HEK293 (cell line): ENCODE data around the gene HMGN2.
A peak's percentile ranks its signal among the peaks of the same experiment; 100 is the strongest.

Experiments used
- AEBP2 ChIP-seq: fragments of 450-650 bp; formaldehyde crosslinking; IDR thresholded peaks from 2 replicates; pipeline ENCODE4 v1.5.1; 2016; ENCODE audit warnings: missing biosample characterization, missing genetic modification characterization, borderline replicate concordance
- BCL11A ChIP-seq: fragments of 450-650 bp; formaldehyde crosslinking; IDR thresholded peaks from 2 replicates; pipeline ENCODE4 v1.5.1; 2016; ENCODE audit warnings: low read depth, missing biosample characterization, missing genetic modification characterization
- BCL6B ChIP-seq: fragments of 450-650 bp; formaldehyde crosslinking; IDR thresholded peaks from 2 replicates; pipeline ENCODE4 v1.5.1; 2017; ENCODE audit warnings: missing biosample characterization, missing genetic modification characterization
- GLI2 ChIP-seq: fragments of 450-650 bp; formaldehyde crosslinking; IDR thresholded peaks from 2 replicates; pipeline ENCODE4; 2017; ENCODE audit warnings: missing biosample characterization, missing genetic modification characterization, low read depth, borderline replicate concordance
- HOXC10 ChIP-seq: sonication (generic); formaldehyde crosslinking; IDR thresholded peaks from 2 replicates; pipeline ENCODE4 v1.8.1; 2023; ENCODE audit warnings: mild to moderate bottlenecking, missing genetic modification reagents
- HOXD13 ChIP-seq: sonication (generic); formaldehyde crosslinking; IDR thresholded peaks from 2 replicates; pipeline ENCODE4 v1.8.0; 2022; ENCODE audit warnings: missing genetic modification reagents, borderline replicate concordance
- KLF16 ChIP-seq: fragments of 450-650 bp; formaldehyde crosslinking; IDR thresholded peaks from 2 replicates; pipeline ENCODE4 v1.5.1; 2017; ENCODE audit warnings: missing biosample characterization, missing genetic modification characterization
- MEIS1 ChIP-seq: sonication (generic); formaldehyde crosslinking; IDR thresholded peaks from 2 replicates; pipeline ENCODE4 v1.8.1; 2022; ENCODE audit warnings: missing genetic modification reagents, mild to moderate bottlenecking, borderline replicate concordance
- PRDM2 ChIP-seq: fragments of 450-650 bp; formaldehyde crosslinking; IDR thresholded peaks from 2 replicates; pipeline ENCODE4 v1.5.1; 2016; ENCODE audit warnings: missing biosample characterization, missing genetic modification characterization, borderline replicate concordance
- SALL2 ChIP-seq: fragments of 450-650 bp; formaldehyde crosslinking; IDR thresholded peaks from 2 replicates; pipeline ENCODE4 v1.5.0; 2017; ENCODE audit warnings: missing biosample characterization, mild to moderate bottlenecking, missing genetic modification characterization, borderline replicate concordance
- ZBTB20 ChIP-seq: fragments of 450-650 bp; formaldehyde crosslinking; IDR thresholded peaks from 2 replicates; pipeline ENCODE4 v1.5.1; 2016; ENCODE audit warnings: missing biosample characterization, missing genetic modification characterization
- ZBTB7A ChIP-seq: fragments of 450-650 bp; formaldehyde crosslinking; IDR thresholded peaks from 2 replicates; pipeline ENCODE4 v1.5.1; 2016; ENCODE audit warnings: low read depth, missing biosample characterization, missing genetic modification characterization
- ZBTB8A ChIP-seq: fragments of 450-650 bp; formaldehyde crosslinking; IDR thresholded peaks from 2 replicates; pipeline ENCODE4 v1.5.1; 2016; ENCODE audit warnings: missing biosample characterization, missing genetic modification characterization
- ZNF211 ChIP-seq: fragments of 450-650 bp; formaldehyde crosslinking; IDR thresholded peaks from 2 replicates; pipeline ENCODE4 v1.5.1; 2016; ENCODE audit warnings: low read depth, missing biosample characterization, missing genetic modification characterization
- ZNF24 ChIP-seq: fragments of 450-650 bp; formaldehyde crosslinking; IDR thresholded peaks from 2 replicates; pipeline ENCODE4 v1.5.1; 2016; ENCODE audit warnings: missing biosample characterization, missing genetic modification characterization
- ZNF26 ChIP-seq: fragments of 450-650 bp; formaldehyde crosslinking; IDR thresholded peaks from 2 replicates; pipeline ENCODE4 v1.5.1; 2016; ENCODE audit warnings: missing biosample characterization, missing genetic modification characterization
- ZNF302 ChIP-seq: fragments of 450-650 bp; formaldehyde crosslinking; IDR thresholded peaks from 2 replicates; pipeline ENCODE4 v1.5.1; 2016; ENCODE audit warnings: missing biosample characterization, missing genetic modification characterization, low read depth
- ZNF335 ChIP-seq: fragments of 450-650 bp; formaldehyde crosslinking; conservative IDR thresholded peaks from 2 replicates; pipeline ENCODE4 v1.5.1; 2016; ENCODE audit warnings: missing biosample characterization, missing genetic modification characterization
- ZNF510 ChIP-seq: fragments of 450-650 bp; formaldehyde crosslinking; IDR thresholded peaks from 2 replicates; pipeline ENCODE4 v1.5.1; 2018; ENCODE audit warnings: mild to moderate bottlenecking, missing genetic modification characterization, missing biosample characterization; ENCODE audit not compliant: insufficient replicate concordance
- ZNF555 ChIP-seq: fragments of 450-650 bp; formaldehyde crosslinking; conservative IDR thresholded peaks from 2 replicates; pipeline ENCODE4 v1.5.1; 2017; ENCODE audit warnings: missing biosample characterization, mild to moderate bottlenecking, missing genetic modification characterization, inconsistent platforms
- ZNF629 ChIP-seq: fragments of 450-650 bp; formaldehyde crosslinking; IDR thresholded peaks from 2 replicates; pipeline ENCODE4 v1.5.1; 2017; ENCODE audit warnings: missing biosample characterization, missing genetic modification characterization
- ZNF639 ChIP-seq: fragments of 450-650 bp; formaldehyde crosslinking; IDR thresholded peaks from 2 replicates; pipeline ENCODE4 v1.5.1; 2016; ENCODE audit warnings: missing biosample characterization, missing genetic modification characterization
- ZNF776 ChIP-seq: fragments of 450-650 bp; formaldehyde crosslinking; IDR thresholded peaks from 2 replicates; pipeline ENCODE4 v1.5.0; 2017; ENCODE audit warnings: missing biosample characterization, missing genetic modification characterization, borderline replicate concordance
- ZNF785 ChIP-seq: fragments of 450-650 bp; formaldehyde crosslinking; IDR thresholded peaks from 2 replicates; pipeline ENCODE4 v1.5.1; 2016; ENCODE audit warnings: missing biosample characterization, missing genetic modification characterization
- ZSCAN5A ChIP-seq: fragments of 450-650 bp; formaldehyde crosslinking; IDR thresholded peaks from 2 replicates; pipeline ENCODE4 v1.5.1; 2016; ENCODE audit warnings: missing biosample characterization, missing genetic modification characterization

The HMGN2 gene

GRCh38 chr1:26472901-26473845, 933 bp downstream of the HMGN2 start (continued):
- TF ChIP-seq AEBP2 (tag by site-specific recombination) (no peak), KLF16 (tag by site-specific recombination) (0 out of 2 replicates have a peak, but pooled peaks have one; percentile 45), ZBTB20 (tag by site-specific recombination) (no peak), ZNF629 (tag by site-specific recombination) (0 out of 2 replicates have a peak, but pooled peaks have one; percentile 28), ZNF639 (tag by site-specific recombination) (no peak), ZNF510 (tag by site-specific recombination) (no peak), ZNF302 (tag by site-specific recombination) (no peak), ZNF26 (tag by site-specific recombination) (no peak), ZSCAN5A (tag by site-specific recombination) (no peak), BCL11A (no peak), ZNF335 (no peak; the same call in 1 of the 2 replicates), PRDM2 (tag by site-specific recombination) (no peak), ZBTB7A (no peak), ZNF24 (tag by site-specific recombination) (no peak), BCL6B (no peak), ZNF785 (tag by site-specific recombination) (no peak), MEIS1 (CRISPR knock-in tag) (no peak), ZNF776 (tag by site-specific recombination) (no peak), ZNF211 (tag by site-specific recombination) (no peak), HOXC10 (no peak; the same call in 1 of the 2 replicates), HOXD13 (no peak), ZBTB8A (tag by site-specific recombination) (peak; percentile 8; the same call in 1 of the 2 replicates), SALL2 (no peak), GLI2 (tag by site-specific recombination) (no peak), ZNF555 (no peak)
